ENCODE results near the gene C7.

- no peak for TF ChIP-seq POLR2A (IDR thresholded peaks at IDR 0.05; ENCODE audit: low read depth, low read length)
- TF ChIP-seq POLR2AphosphoS5 (IDR thresholded peaks at IDR 0.05; ENCODE audit: low read depth, low read length), result no peak
Measured at GRCh38 chr5:40988746-40989510, 79.6 kb downstream of the C7 start.

All from GM12892 (cell line).